HEK293 (cell line): ENCODE data around the gene COTL1.

Source experiments
- CTCF ChIP-seq: fragments of 450-650 bp; formaldehyde crosslinking; IDR thresholded peaks from 2 replicates; pipeline ENCODE4 v1.5.1; 2016; ENCODE audit warnings: missing biosample characterization, missing genetic modification characterization
- EGR2 ChIP-seq: fragments of 450-650 bp; formaldehyde crosslinking; IDR thresholded peaks from 2 replicates; pipeline ENCODE4 v1.5.1; 2016; ENCODE audit warnings: low read depth, missing biosample characterization, missing genetic modification characterization
- KLF16 ChIP-seq: fragments of 450-650 bp; formaldehyde crosslinking; IDR thresholded peaks from 2 replicates; pipeline ENCODE4 v1.5.1; 2017; ENCODE audit warnings: missing biosample characterization, missing genetic modification characterization
- PRDM1 ChIP-seq: fragments of 450-650 bp; formaldehyde crosslinking; IDR thresholded peaks from 2 replicates; pipeline ENCODE4; 2016; ENCODE audit warnings: missing biosample characterization, missing genetic modification characterization
- PRDM10 ChIP-seq: fragments of 450-650 bp; formaldehyde crosslinking; IDR thresholded peaks from 2 replicates; pipeline ENCODE4 v1.5.1; 2016; ENCODE audit warnings: missing biosample characterization, missing genetic modification characterization
- REST ChIP-seq: fragments of 450-650 bp; formaldehyde crosslinking; IDR thresholded peaks from 2 replicates; pipeline ENCODE4 v1.5.1; 2016; ENCODE audit warnings: missing biosample characterization, missing genetic modification characterization
- TCF7L2 ChIP-seq: IDR thresholded peaks from 2 replicates; pipeline ENCODE4 v1.6.1; 2011; ENCODE audit warnings: low read depth, mild to moderate bottlenecking, inconsistent platforms, low read length, moderate library complexity, borderline replicate concordance
- TSHZ1 ChIP-seq: fragments of 450-650 bp; formaldehyde crosslinking; IDR thresholded peaks from 2 replicates; pipeline ENCODE4 v1.5.1; 2016; ENCODE audit warnings: missing biosample characterization, missing genetic modification characterization, borderline replicate concordance
- WT1 ChIP-seq: fragments of 450-650 bp; formaldehyde crosslinking; IDR thresholded peaks from 2 replicates; pipeline ENCODE4 v1.5.1; 2016; ENCODE audit warnings: missing biosample characterization, missing genetic modification characterization
- YY1 ChIP-seq: fragments of 450-650 bp; formaldehyde crosslinking; IDR thresholded peaks from 2 replicates; pipeline ENCODE4 v1.5.1; 2018; ENCODE audit warnings: missing biosample characterization, missing genetic modification characterization
- ZNF169 ChIP-seq: fragments of 450-650 bp; formaldehyde crosslinking; IDR thresholded peaks from 2 replicates; pipeline ENCODE4 v1.5.1; 2016; ENCODE audit warnings: missing biosample characterization, missing genetic modification characterization
- TF ChIP-seq, protein P1 (sequence below): fragments of 450-650 bp; formaldehyde crosslinking; conservative IDR thresholded peaks from 2 replicates; pipeline ENCODE4 v1.5.1; 2016; ENCODE audit warnings: low read depth, missing biosample characterization, missing genetic modification characterization

GRCh38 chr16:84521497-84521770 lies 96.4 kb downstream of the COTL1 start:
- TF ChIP-seq CTCF (tag by site-specific recombination) (no peak), ZNF169 (no peak), PRDM1 (tag by site-specific recombination) (no peak), KLF16 (tag by site-specific recombination) (no peak), TCF7L2 (no peak), EGR2 (tag by site-specific recombination) (no peak), TSHZ1 (tag by site-specific recombination) (no peak), WT1 (no peak), PRDM10 (tag by site-specific recombination) (no peak), REST (tag by site-specific recombination) (no peak), YY1 (tag by site-specific recombination) (no peak)
- TF ChIP-seq, protein P1, sequence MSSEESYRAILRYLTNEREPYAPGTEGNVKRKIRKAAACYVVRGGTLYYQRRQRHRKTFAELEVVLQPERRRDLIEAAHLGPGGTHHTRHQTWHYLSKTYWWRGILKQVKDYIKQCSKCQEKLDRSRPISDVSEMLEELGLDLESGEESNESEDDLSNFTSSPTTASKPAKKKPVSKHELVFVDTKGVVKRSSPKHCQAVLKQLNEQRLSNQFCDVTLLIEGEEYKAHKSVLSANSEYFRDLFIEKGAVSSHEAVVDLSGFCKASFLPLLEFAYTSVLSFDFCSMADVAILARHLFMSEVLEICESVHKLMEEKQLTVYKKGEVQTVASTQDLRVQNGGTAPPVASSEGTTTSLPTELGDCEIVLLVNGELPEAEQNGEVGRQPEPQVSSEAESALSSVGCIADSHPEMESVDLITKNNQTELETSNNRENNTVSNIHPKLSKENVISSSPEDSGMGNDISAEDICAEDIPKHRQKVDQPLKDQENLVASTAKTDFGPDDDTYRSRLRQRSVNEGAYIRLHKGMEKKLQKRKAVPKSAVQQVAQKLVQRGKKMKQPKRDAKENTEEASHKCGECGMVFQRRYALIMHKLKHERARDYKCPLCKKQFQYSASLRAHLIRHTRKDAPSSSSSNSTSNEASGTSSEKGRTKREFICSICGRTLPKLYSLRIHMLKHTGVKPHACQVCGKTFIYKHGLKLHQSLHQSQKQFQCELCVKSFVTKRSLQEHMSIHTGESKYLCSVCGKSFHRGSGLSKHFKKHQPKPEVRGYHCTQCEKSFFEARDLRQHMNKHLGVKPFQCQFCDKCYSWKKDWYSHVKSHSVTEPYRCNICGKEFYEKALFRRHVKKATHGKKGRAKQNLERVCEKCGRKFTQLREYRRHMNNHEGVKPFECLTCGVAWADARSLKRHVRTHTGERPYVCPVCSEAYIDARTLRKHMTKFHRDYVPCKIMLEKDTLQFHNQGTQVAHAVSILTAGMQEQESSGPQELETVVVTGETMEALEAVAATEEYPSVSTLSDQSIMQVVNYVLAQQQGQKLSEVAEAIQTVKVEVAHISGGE (tag by site-specific recombination) = no peak
